ENCODE data around the gene ZGLP1.

- TF ChIP-seq CTCF (IDR thresholded peaks at IDR 0.05; ENCODE audit: insufficient read depth, low read depth, low read length) (no peak), EZH2 (IDR thresholded peaks at IDR 0.05; ENCODE audit: insufficient read depth, low read length) (no peak)
Measured at GRCh38 chr19:10262771-10263170, 46.8 kb downstream of the ZGLP1 start.

All from astrocyte (in vitro differentiated cells and primary cell).